Measurements from ENCODE around the gene MET. TPM values are rescaled to one million over a fixed set of nuclear protein-coding genes. Genes with fewer than 3 reads are reported as not detected.

The MET gene
- total and polyA plus RNA-seq, 12 donors = 3.1 to 23.3 (median 15.0) TPM

- WGBS, 2 donors = 17 to 18% methylated on average over 1 of the region's 1 CpG
- DNase-seq = no peak
- H3K4me1 ChIP-seq = peaks cover 0 to 20% (median 10%) of the 10 kb centered on the region in 9 donors
- H3K27me3 ChIP-seq = no peaks in the 10 kb centered on the region
- ATAC-seq = no peak
- TF ChIP-seq CTCF (IDR thresholded peaks at IDR 0.05) = no peak
- peaks cover 0 to 24% (median 0%) of the 10 kb centered on the region in 9 donors for H3K36me3 ChIP-seq
- no peaks in the 10 kb centered on the region for H3K9me3 ChIP-seq
- H3K4me3 ChIP-seq = no peak overlapping the region
- no peak overlapping the region for H3K27ac ChIP-seq
- intact Hi-C loops (cut with DNase I) = loop anchor here in 3 of 10 donors (10.0 kb wide), 3 partner anchors 57 to 117 kb away; partner anchors contain the start of gene MET (in 1 of the 3)
Measured at GRCh38 chr7:116782177-116782711, 110.2 kb downstream of the MET start.

GRCh38 chr7:116783666-116784318 lies 111.8 kb downstream of the MET start:
- peaks cover 0 to 20% (median 10%) of the 10 kb centered on the region in 9 donors for H3K4me1 ChIP-seq
- H3K36me3 ChIP-seq = peaks cover 0 to 23% (median 0%) of the 10 kb centered on the region in 9 donors
- H3K27me3 ChIP-seq = no peaks in the 10 kb centered on the region
- no peak overlapping the region for H3K27ac ChIP-seq
- 95% methylated on average over 4 of the region's 4 CpGs for WGBS, 2 donors
- no peak for DNase-seq
- TF ChIP-seq CTCF (IDR thresholded peaks at IDR 0.05) = no peak
- H3K9me3 ChIP-seq = no peaks in the 10 kb centered on the region
- no peak overlapping the region for H3K4me3 ChIP-seq
- intact Hi-C loops (cut with DNase I) = loop anchor here in 3 of 10 donors (10.0 kb wide), 3 partner anchors 59 to 119 kb away; partner anchors contain the start of gene MET (in 1 of the 3)
- ATAC-seq = no peak

- TF ChIP-seq CTCF (IDR thresholded peaks at IDR 0.05) = no peak
- ATAC-seq (no peak), DNase-seq (no peak)
- Histone ChIP-seq H3K9me3 (no peaks in the 10 kb centered on the region), H3K4me1 (peaks cover 0 to 20% (median 10%) of the 10 kb centered on the region in 9 donors), H3K27ac (no peak overlapping the region), H3K4me3 (no peak overlapping the region), H3K36me3 (peaks cover 0 to 16% (median 0%) of the 10 kb centered on the region in 9 donors), H3K27me3 (no peaks in the 10 kb centered on the region)
- 89 to 92% methylated on average over 6 of the region's 6 CpGs for WGBS, 2 donors
- intact Hi-C loops (cut with DNase I) = loop anchor here in 3 of 10 donors (10.0 kb wide), 3 partner anchors 60 to 120 kb away; partner anchors contain the start of gene MET (in 1 of the 3)
Measured at GRCh38 chr7:116784647-116785046, 112.7 kb downstream of the MET start.

- no peak for DNase-seq
- Histone ChIP-seq H3K4me3 (no peak overlapping the region), H3K4me1 (peaks cover 0 to 13% (median 3%) of the 10 kb centered on the region in 9 donors), H3K27ac (no peak overlapping the region), H3K27me3 (no peaks in the 10 kb centered on the region), H3K9me3 (no peaks in the 10 kb centered on the region), H3K36me3 (peaks cover 0 to 16% (median 0%) of the 10 kb centered on the region in 9 donors)
- no peak for TF ChIP-seq CTCF (IDR thresholded peaks at IDR 0.05)
- intact Hi-C loops (cut with DNase I) = loop anchor here in 3 of 10 donors (10.0 kb wide), 3 partner anchors 61 to 121 kb away; partner anchors contain the start of gene MET (in 1 of the 3)
- ATAC-seq = no peak
Measured at GRCh38 chr7:116785843-116786242, 113.8 kb downstream of the MET start.

Measured in heart right ventricle (tissue), 16 donors.